Measurements from ENCODE around the gene MZB1.

GRCh38 chr5:139413963-139414362 is 24.2 kb upstream of the MZB1 start:
- no peak for TF ChIP-seq POLR2A (IDR thresholded peaks at IDR 0.05; ENCODE audit: low read depth, low read length)
- TF ChIP-seq POLR2AphosphoS5 (IDR thresholded peaks at IDR 0.05; ENCODE audit: low read depth, low read length), result no peak
- TF ChIP-seq TAF1 (IDR thresholded peaks at IDR 0.05; ENCODE audit: borderline replicate concordance, low read depth, low read length), result no peak

Measured in GM12892 (cell line).